Caco-2 (cell line): Measurements from ENCODE around the gene PLK5. TPM values are rescaled to one million over a fixed set of nuclear protein-coding genes. Genes with fewer than 3 reads are reported as not detected.

Source experiments
- BruUV-seq: library from RNA; stranded (reverse); fragments of 400-500 nt; replicated peaks from 2 replicates; lab custom pipeline; 2021; lab: Mats Ljungman, UMichigan
- CTCF ChIA-PET: fragments of 300-600 bp; sonication (Branson Sonifier 250); formaldehyde crosslinking; loops from one replicate; lab custom pipeline; 2022; ENCODE audit warnings: antibody characterized with exemption; lab: Charles Lee
- POLR2A ChIA-PET: fragments of 300-600 bp; sonication (Branson Sonifier 250); formaldehyde crosslinking; loops from one replicate; lab custom pipeline; 2022; ENCODE audit warnings: antibody characterized with exemption; lab: Charles Lee
- DNase-seq, 2 experiments: peaks; one replicate each; pipeline versions ENCODE4 v3.0.0 to v3.0.0-alpha.2; 2020 to 2022
- H3K27me3 ChIP-seq: replicated peaks from 2 replicates; pipeline ENCODE4 v1.6.0; 2011; ENCODE audit warnings: low read length; ENCODE audit not compliant: control insufficient read depth, insufficient read depth
- H3K36me3 ChIP-seq: 2 replicates; pipeline ENCODE4 v1.5.1; 2011; ENCODE audit warnings: low read length; ENCODE audit not compliant: control insufficient read depth, insufficient read depth
- H3K4me1 ChIP-seq: fragments of 250-450 bp; sonication (Bioruptor Pico); 2 replicates; pipeline ENCODE4 v1.5.1; 2020; ENCODE audit warnings: mild to moderate bottlenecking
- H3K4me3 ChIP-seq: 2 replicates; pipeline ENCODE4 v1.5.1; 2011; ENCODE audit warnings: low read depth, mild to moderate bottlenecking, control low read depth, low read length
- H3K9me3 ChIP-seq: fragments of 250-450 bp; sonication (Bioruptor Pico); 2 replicates; pipeline ENCODE4 v1.5.1; 2020; ENCODE audit warnings: mild to moderate bottlenecking, moderate library complexity
- H3K27ac Mint-ChIP-seq: one replicate; pipeline ENCODE4 v1.8.0; 2022; ENCODE audit warnings: mixed read lengths; ENCODE audit not compliant: unreplicated experiment
- H3K27me3 Mint-ChIP-seq: one replicate; pipeline ENCODE4 v1.8.0; 2022; ENCODE audit warnings: mixed read lengths; ENCODE audit not compliant: insufficient read depth, unreplicated experiment
- H3K36me3 Mint-ChIP-seq: one replicate; pipeline ENCODE4 v1.8.0; 2022; ENCODE audit warnings: mild to moderate bottlenecking, mixed read lengths; ENCODE audit not compliant: insufficient read depth, unreplicated experiment
- H3K4me1 Mint-ChIP-seq: one replicate; pipeline ENCODE4 v1.8.0; 2022; ENCODE audit warnings: low read depth, mixed read lengths; ENCODE audit not compliant: unreplicated experiment
- H3K4me3 Mint-ChIP-seq: one replicate; pipeline ENCODE4 v1.8.0; 2022; ENCODE audit warnings: mild to moderate bottlenecking, moderate library complexity, mixed read lengths; ENCODE audit not compliant: unreplicated experiment
- H3K9me3 Mint-ChIP-seq: one replicate; pipeline ENCODE4 v1.8.0; 2022; ENCODE audit warnings: mixed read lengths; ENCODE audit not compliant: unreplicated experiment
- CTCF ChIP-seq, 2 experiments: fragments of 200-600 bp in 1 of 2; IDR thresholded peaks; 1 replicate in 1 of 2; 2 replicates in 1 of 2; pipeline versions ENCODE4 v1.5.1 to v1.8.0; 2011 to 2022; ENCODE audit warnings: antibody characterized with exemption in 1 of 2, control low read depth in 1 of 2, inconsistent platforms in 1 of 2, low read depth in 1 of 2, low read length in 1 of 2, mild to moderate bottlenecking in 1 of 2, moderate library complexity in 1 of 2; ENCODE audit not compliant: insufficient read depth in 1 of 2, severe bottlenecking in 1 of 2, unreplicated experiment in 1 of 2
- intact Hi-C: fragments of 100-400 bp; cut with micrococcal nuclease; formaldehyde crosslinking; loops from one replicate; pipeline ENCODE4 v1.10.0; 2022; ENCODE audit not compliant: unreplicated experiment
- total RNA-seq: library from RNA; stranded (reverse); gene quantifications from 2 replicates; pipeline ENCODE4 v1.2.3, GENCODE V29; 2022

Gene PLK5
- total RNA-seq, 1 experiment from 2014 or later = not detected

- no TSS peak for BruUV-seq
- H3K4me1 Mint-ChIP-seq = peaks cover 6% of the 10 kb centered on the region
- Histone ChIP-seq H3K27me3 (no peaks in the 10 kb centered on the region), H3K9me3 (peaks cover 6% of the 10 kb centered on the region; the same call in 1 of the 2 replicates), H3K4me1 (peaks cover 20% of the 10 kb centered on the region), H3K4me3 (no peak overlapping the region), H3K36me3 (no peaks in the 10 kb centered on the region)
- POLR2A ChIA-PET = no interaction called here
- CTCF ChIA-PET = interaction anchor here (0.6 kb wide), 1 partner anchor 357 kb away, joined by 9 read pairs; no protein-coding TSS in a partner anchor
- no peak overlapping the region for H3K4me3 Mint-ChIP-seq
- no peak for DNase-seq
- peaks cover 54% of the 10 kb centered on the region for H3K36me3 Mint-ChIP-seq
- intact Hi-C loops = no loop called here
- no peak for TF ChIP-seq CTCF (IDR thresholded peaks at IDR 0.05; ENCODE audit: insufficient read depth in 1 of 2, low read depth in 1 of 2, low read length in 1 of 2, severe bottlenecking in 1 of 2, unreplicated experiment in 1 of 2)
- H3K9me3 Mint-ChIP-seq = no peaks in the 10 kb centered on the region
- no peaks in the 10 kb centered on the region for H3K27me3 Mint-ChIP-seq
- H3K27ac Mint-ChIP-seq = no peak overlapping the region
These were observed 19.7 kb upstream of the PLK5 start for GRCh38 chr19:1503925-1504773.

GRCh38 chr19:1505012-1505411 lies 18.9 kb upstream of the PLK5 start:
- H3K4me3 Mint-ChIP-seq = no peak overlapping the region
- no peak for DNase-seq
- H3K27me3 Mint-ChIP-seq = no peaks in the 10 kb centered on the region
- ChIA-PET CTCF (interaction anchor here (0.6 kb wide), 1 partner anchor 358 kb away, joined by 9 read pairs; no protein-coding TSS in a partner anchor), POLR2A (no interaction called here)
- H3K27me3 ChIP-seq = no peaks in the 10 kb centered on the region
- BruUV-seq = no TSS peak
- peaks cover 53% of the 10 kb centered on the region for H3K36me3 Mint-ChIP-seq
- H3K4me3 ChIP-seq = no peak overlapping the region
- intact Hi-C loops = no loop called here
- no peaks in the 10 kb centered on the region for H3K36me3 ChIP-seq
- H3K9me3 Mint-ChIP-seq = no peaks in the 10 kb centered on the region
- H3K4me1 Mint-ChIP-seq = peaks cover 6% of the 10 kb centered on the region
- H3K9me3 ChIP-seq = peaks cover 4% of the 10 kb centered on the region; the same call in 1 of the 2 replicates
- H3K27ac Mint-ChIP-seq = no peak overlapping the region
- TF ChIP-seq CTCF (IDR thresholded peaks at IDR 0.05; ENCODE audit: insufficient read depth in 1 of 2, low read depth in 1 of 2, low read length in 1 of 2, severe bottlenecking in 1 of 2, unreplicated experiment in 1 of 2) = no peak
- H3K4me1 ChIP-seq = peaks cover 23% of the 10 kb centered on the region

- Histone ChIP-seq H3K4me1 (peaks cover 26% of the 10 kb centered on the region), H3K4me3 (no peak overlapping the region), H3K27me3 (no peaks in the 10 kb centered on the region), H3K9me3 (no peaks in the 10 kb centered on the region), H3K36me3 (peaks cover 1% of the 10 kb centered on the region; the same call in 1 of the 2 replicates)
- DNase-seq = no peak
- no peak for TF ChIP-seq CTCF (IDR thresholded peaks at IDR 0.05; ENCODE audit: insufficient read depth in 1 of 2, low read depth in 1 of 2, low read length in 1 of 2, severe bottlenecking in 1 of 2, unreplicated experiment in 1 of 2)
- Mint-ChIP-seq H3K4me1 (peaks cover 12% of the 10 kb centered on the region), H3K4me3 (peak overlapping the region; percentile 17), H3K27ac (peak overlapping the region; percentile 69), H3K27me3 (no peaks in the 10 kb centered on the region), H3K9me3 (no peaks in the 10 kb centered on the region), H3K36me3 (peaks cover 46% of the 10 kb centered on the region)
- CTCF ChIA-PET = no interaction called here
- no TSS peak for BruUV-seq
- POLR2A ChIA-PET = no interaction called here
- intact Hi-C loops = no loop called here
These were observed 17.6 kb upstream of the PLK5 start for GRCh38 chr19:1505991-1506881.
